IPS-11a (cell line): Measurements from ENCODE around the gene TRAK1.

Experiments used
- H3K4me3 ChIP-seq: one replicate; pipeline ENCODE4 v1.5.1; 2013; ENCODE audit warnings: low read depth, low read length, control low read depth

The TRAK1 gene

GRCh38 chr3:42149532-42149931, 58.4 kb downstream of the TRAK1 start:
- no peak overlapping the region for H3K4me3 ChIP-seq

- no peak overlapping the region for H3K4me3 ChIP-seq
Measured at GRCh38 chr3:42149975-42150374, 58.8 kb downstream of the TRAK1 start.

- H3K4me3 ChIP-seq, result no peak overlapping the region
Measured at GRCh38 chr3:42151596-42152168, 60.5 kb downstream of the TRAK1 start.

GRCh38 chr3:42152193-42152592, 61.0 kb downstream of the TRAK1 start:
- no peak overlapping the region for H3K4me3 ChIP-seq

GRCh38 chr3:42153039-42153438, 61.9 kb downstream of the TRAK1 start:
- H3K4me3 ChIP-seq, result no peak overlapping the region

GRCh38 chr3:42157540-42158538, 66.7 kb downstream of the TRAK1 start:
- no peak overlapping the region for H3K4me3 ChIP-seq

GRCh38 chr3:42159147-42159546, 68.0 kb downstream of the TRAK1 start:
- H3K4me3 ChIP-seq, result peak overlapping the region; percentile 24

- peak overlapping the region; percentile 49 for H3K4me3 ChIP-seq
Measured at GRCh38 chr3:42159706-42160472, 68.7 kb downstream of the TRAK1 start.

- H3K4me3 ChIP-seq, result peak overlapping the region; percentile 4
Measured at GRCh38 chr3:42161050-42161935, 70.1 kb downstream of the TRAK1 start.

GRCh38 chr3:42162462-42162861, 71.3 kb downstream of the TRAK1 start:
- no peak overlapping the region for H3K4me3 ChIP-seq

- no peak overlapping the region for H3K4me3 ChIP-seq
Measured at GRCh38 chr3:42163622-42164244, 72.6 kb downstream of the TRAK1 start.

- no peak overlapping the region for H3K4me3 ChIP-seq
Measured at GRCh38 chr3:42164656-42165055, 73.5 kb downstream of the TRAK1 start.

GRCh38 chr3:42165211-42165610, 74.1 kb downstream of the TRAK1 start:
- H3K4me3 ChIP-seq, result no peak overlapping the region

- no peak overlapping the region for H3K4me3 ChIP-seq
Measured at GRCh38 chr3:42166214-42166613, 75.1 kb downstream of the TRAK1 start.

GRCh38 chr3:42166662-42167300, 75.6 kb downstream of the TRAK1 start:
- H3K4me3 ChIP-seq, result no peak overlapping the region

GRCh38 chr3:42169579-42170120, 78.5 kb downstream of the TRAK1 start:
- no peak overlapping the region for H3K4me3 ChIP-seq

- no peak overlapping the region for H3K4me3 ChIP-seq
Measured at GRCh38 chr3:42172047-42172654, 81.0 kb downstream of the TRAK1 start.

GRCh38 chr3:42173307-42173706, 82.2 kb downstream of the TRAK1 start:
- no peak overlapping the region for H3K4me3 ChIP-seq
